ENCODE measurements around the gene TOM1L2.

Gene TOM1L2

DNA sequence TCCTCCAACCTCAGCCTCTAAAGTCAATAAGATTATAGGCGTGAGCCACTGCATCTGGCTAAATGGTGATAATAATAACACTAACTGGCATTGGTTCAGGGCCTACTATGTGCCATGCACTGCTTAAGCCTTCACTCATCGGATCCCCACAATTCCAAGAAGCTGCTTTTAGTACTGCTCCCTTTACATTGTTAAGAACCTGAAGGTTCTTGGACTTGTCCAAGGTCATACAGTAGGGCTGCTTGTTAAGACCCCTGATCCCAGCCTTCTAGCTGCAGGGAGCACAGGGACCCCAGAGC lies 142.0 kb downstream of the TOM1L2 start:
- no peak for DNase-seq

DNA sequence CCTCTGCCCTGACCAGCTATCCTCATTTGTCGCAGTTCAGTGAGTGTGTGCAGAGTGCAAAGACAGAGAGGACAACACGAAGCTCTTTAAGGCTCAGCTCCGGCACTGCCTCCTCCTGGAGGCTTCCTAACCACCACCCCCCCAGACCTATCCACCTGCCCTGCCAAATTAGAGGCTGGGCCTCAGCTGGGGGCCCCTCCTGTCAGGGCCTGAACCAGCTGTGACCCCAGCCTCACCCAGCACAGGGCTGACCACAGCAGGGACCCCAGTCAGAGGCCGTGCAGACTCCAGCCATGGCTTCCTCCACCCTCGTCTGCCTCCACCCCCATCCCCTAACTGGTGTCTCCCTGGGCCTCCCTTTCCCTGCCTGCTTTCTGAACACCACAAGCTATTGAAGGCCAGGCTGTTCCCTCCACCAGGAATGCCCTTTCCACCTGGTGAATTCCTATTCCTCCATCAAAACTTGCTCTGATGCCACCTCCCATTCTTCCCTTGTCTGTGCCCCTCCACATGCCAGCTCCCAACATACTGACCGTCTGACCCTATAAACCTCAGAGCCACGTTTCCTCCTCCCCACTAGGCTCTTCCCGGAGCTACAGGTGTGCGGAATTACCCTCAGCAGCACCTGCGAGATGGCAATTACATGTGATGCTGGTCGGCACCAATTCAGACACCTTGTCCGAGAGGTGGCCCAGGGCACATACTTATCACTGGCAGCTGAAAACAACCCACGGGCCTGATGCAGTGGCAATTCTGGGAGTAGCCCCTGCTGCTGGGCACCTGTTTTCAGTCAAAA lies 144.2 kb downstream of the TOM1L2 start:
- DNase-seq = no peak

DNA sequence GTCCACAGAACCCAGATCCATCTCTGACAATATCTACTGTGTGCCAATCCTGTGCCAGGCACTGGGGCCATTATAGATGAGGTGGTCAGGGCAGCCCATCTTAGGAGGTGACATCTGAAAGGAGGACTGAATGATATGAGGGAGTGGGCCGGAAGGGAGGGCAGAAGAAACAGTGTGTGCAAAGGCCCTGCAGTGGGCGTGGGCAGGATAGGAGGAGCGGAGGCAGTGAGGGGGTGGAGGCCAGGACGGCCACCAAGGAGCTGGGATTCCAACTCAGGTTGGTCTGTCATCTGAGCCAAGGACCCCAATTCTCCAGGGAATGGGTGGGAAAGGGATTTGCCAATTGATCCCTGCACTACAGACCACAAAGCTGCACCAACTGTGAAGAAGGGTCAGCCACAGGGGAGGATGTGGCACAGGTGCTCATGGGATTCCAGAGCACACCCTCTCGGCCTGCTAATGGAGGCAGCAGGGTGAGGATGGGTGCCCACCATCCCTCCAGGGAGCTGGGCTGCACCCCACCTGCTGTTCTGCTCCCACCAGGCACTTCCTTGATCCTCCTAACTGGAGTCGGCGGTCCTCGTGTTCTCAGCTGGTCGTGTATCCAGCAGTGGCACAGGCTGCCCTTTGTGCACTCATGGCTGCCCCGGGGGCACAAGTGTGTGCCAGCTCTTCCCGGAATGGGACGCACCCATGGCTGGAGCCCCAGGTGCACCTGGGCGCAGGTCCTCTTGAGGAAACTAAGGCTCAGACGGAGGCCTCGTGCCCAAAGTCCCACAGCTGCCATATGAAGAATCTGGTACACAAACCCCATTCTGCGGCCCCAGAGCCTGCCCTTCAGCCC lies 145.0 kb downstream of the TOM1L2 start:
- no peak for DNase-seq

DNA sequence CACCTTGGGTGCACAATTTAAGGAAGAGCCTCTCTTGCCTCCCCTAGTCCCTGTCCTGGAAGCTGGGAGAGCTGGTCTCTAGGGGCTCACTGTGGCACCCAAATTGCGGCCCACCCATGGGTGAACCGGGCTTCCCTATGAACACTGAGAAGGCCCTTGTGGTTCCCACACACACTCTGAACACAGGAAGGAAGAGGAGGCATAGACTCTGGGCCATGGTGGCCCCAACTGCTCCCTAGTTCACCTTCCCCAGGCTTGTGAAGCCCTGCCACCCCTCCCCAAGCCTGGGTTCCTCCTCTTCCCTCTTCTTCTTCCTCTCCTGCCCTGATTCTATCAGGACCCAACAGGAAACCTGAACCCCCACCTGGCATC lies 145.9 kb downstream of the TOM1L2 start:
- DNase-seq = no peak

DNA sequence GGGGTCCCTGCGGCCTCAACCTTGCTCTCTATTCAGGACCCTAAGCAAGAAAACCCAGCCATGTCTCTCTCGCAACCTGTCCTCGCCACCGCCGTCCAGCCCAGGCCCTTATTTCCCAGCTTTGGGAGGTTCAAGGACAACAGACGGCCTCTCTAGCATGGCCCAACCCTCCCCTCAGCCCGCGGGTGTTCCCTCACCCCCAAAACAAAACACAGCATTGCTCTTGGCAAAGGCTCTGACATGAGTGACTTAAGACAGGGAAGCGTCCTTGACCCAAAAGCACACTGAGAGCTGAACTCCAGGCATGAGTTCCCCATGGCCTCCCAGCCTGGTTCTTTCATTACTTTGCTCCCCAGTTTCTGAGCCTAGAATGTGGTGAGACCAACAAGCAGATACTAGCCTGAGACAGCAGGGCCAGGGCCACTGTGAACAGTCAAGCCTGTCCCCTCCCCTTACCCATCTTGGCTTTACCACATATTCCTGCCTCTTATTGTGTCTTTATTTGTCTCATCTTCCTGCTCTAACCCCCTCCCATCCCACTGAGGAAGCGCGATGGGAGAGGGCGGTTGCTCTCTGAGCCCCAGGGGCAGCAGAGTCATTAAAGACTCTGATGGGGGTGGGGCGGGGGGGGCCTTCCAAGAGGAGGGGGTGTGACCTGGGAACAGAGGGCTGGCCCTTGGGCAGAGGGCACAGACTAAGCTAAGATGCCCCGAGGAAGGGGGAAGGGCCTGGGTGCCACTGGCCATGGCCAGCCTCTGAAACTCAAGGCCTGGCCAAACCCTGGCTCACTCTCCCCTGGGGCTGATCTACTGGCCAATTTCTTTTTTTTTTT lies 147.2 kb downstream of the TOM1L2 start:
- no peak for DNase-seq

DNA sequence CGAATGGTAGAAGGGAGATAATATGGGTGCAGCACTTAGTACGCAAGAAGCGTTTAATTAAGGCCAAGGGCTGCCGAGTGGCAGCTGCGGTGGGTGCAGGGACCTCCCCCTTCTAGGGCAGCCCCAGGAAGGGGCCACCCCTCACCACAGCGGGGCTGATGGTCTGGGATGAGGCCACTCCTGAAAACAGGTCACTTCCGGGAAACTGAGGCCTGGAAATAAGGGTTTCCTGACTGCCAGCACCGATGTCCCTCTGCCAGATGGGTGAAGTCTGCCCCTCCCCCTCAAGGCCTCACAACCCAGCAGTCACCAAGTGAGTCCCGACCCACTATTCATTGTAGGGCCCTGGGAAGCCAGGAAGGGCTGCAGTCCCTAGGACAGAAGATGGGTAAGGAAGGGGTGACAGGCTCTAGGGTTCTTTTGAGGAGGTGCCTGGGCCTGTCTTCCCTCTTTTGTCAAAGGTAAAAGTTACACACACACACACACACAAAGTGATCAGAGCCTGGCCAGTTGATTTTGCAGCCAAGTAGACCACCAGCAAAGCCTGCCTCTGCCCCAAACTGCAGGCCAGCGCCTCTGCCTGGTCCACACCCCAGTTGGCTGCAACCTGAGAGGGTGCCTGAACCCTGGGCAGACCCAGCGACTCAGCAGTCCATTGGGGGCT lies 147.9 kb downstream of the TOM1L2 start:
- DNase-seq = peak; percentile 52

DNA sequence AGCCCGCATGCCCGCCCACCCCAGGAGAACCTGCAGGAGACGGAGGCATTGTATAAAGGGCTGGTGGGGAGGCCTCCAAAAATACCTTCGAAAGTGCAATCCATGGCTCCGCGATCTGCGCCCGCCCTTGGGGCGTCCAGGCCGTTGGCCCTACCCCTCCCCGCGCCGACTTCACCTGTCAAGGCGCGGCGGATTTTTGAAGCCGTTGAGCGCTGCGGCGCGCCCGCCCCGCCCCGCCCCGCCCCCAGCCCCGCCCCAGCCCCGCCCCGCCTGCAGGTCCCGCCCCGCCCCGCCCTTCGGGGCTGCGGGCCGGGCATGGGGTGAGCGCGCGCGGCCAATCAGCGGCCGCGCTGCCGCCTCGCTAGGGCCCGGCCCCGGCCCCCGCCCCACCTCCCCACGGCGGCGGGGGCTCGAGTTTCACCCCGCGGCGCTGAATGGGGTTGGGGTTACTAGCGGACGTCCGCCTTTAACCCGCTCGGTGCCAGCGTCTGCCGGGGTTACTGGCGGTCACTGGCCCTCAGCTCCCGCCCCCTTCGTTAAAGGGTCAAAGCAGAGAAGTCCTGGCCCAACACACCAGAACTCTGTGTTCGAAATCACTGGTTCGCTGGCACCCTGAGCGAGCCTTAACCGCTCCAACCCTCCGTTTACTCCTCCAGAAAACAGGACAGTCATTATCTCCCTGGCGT lies 148.6 kb downstream of the TOM1L2 start:
- DNase-seq = peak; percentile 80

DNA sequence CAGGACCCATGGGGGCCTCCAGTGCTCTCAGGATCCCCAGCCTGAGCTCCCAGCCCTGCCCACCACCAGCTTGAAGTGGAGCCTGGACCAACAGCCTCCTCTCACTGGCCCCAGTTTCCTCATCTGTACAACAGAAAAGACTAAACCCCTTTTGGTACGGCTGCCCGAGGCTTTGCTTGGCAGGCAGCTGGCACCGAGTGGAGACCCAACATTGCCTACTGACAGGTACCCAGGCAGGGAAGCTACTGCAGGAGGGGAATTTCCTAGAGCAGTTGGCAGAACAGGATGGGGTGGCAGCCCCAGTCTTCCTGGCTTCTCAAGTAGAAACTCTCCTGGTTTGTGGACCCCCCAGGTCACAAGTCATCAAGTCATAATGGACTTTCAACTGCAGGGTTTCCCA lies 149.6 kb downstream of the TOM1L2 start:
- no peak for DNase-seq

DNA sequence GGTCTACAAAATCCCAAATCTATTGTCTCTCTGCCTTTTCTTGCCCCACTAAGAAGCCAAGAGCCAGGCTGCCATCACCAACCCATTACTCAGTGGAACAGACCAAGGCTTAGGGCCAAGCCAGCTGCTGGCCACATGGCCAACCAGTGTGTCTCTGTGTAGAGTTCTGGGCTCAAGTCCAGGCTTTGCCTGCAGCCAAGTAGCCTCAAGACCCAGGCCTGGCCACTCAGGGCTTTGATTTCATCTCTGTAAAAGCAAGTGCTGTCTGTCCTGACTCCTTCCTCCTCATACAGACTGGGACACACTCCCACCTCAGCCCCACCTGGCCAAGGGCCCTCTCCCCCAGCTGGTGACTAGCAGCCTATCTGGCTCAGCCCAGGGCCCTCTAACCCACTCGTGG lies 150.0 kb downstream of the TOM1L2 start:
- no peak for DNase-seq

DNA sequence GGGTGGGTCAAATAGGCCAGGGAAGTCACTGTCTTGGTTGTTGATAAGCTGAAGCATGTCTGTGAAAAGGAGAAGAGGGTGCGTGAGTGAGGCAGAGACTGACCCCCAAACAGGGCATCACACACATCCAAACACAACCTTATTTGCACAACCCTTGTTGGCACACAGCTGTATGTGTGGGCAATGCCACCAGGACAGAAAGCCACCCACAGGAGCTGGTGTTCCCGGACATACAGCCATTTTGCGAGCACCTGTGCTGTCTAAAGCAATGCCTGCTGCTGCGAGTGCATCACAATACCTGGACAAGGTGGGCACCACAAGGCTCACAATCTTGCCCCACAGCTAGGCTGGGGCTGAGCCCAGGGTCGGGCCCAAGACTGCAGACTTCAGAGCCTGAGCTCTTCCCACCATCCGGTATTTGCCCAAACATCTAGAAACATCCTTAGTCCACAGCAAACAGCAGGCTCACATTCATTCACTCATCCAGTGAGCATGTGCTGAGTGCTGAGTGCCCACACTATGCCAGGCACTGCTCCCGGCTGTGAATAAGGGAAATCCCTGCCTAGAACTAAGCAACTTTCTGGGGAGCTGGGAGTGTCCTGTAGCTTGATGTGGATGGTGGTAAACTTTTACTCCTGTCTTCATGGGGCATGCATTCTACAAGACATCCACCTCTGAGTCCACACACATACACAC lies 151.6 kb downstream of the TOM1L2 start:
- DNase-seq = no peak

DNA sequence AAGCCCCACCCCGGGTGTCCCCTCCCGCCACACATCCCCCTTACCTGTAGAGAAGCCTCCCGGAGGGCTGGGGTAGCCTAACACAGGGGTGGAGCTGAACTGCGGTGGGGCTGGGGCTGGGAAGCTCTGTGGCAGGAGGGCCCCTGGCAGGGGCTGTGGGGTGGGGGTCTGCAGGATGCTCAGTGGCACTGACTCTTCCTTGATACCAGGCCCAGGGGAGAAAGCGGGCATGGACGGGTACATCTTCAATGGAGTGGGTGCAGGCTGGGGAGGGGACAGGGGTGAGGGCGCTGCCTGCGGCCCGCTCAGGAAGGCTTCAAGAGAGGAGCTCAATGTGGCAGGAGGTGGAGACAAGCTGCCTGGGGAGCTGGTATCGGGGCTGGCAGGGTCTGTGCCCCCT lies 152.2 kb downstream of the TOM1L2 start:
- DNase-seq = no peak

DNA sequence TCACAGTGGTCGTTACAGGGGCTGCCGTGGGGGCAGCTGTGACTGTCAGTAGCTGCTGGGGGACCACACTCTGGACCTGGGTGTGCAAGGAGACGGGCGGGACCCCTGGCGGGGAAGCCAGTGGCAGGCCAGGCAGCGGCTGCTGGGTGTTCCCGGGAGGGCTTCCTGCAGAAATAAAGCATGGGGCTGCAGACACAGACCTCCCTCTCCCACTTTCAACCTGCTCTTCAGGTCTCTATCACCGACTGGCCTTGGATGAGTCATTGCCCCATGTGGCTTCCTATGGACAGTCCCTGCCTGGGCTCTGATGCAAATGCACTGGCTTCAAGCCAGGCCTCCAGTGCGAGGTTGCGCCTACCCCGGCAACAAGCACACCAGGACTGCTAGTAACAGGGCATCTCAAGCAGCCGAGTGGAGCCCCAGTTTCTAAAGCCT lies 152.6 kb downstream of the TOM1L2 start:
- peak; percentile 90 for DNase-seq

DNA sequence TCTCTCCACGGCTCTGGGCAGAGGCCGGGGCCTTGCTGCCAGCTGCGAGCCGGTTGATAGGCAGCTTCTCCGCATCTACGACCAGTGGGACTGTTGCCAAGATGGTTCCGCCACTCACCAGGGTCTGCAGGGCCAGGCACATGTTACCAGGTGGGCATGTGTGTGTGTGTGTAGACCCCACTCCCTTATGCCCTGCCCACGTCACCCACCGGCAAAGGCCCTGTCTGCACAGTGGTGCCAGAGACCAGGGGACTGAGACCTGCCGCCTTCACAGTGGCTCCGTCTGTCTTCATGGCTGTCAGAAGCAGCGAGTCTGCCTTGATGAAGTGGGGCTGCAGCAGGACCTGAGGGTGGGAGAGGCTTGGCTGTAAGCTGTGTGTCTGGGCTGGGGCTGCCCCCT lies 153.1 kb downstream of the TOM1L2 start:
- DNase-seq = no peak

DNA sequence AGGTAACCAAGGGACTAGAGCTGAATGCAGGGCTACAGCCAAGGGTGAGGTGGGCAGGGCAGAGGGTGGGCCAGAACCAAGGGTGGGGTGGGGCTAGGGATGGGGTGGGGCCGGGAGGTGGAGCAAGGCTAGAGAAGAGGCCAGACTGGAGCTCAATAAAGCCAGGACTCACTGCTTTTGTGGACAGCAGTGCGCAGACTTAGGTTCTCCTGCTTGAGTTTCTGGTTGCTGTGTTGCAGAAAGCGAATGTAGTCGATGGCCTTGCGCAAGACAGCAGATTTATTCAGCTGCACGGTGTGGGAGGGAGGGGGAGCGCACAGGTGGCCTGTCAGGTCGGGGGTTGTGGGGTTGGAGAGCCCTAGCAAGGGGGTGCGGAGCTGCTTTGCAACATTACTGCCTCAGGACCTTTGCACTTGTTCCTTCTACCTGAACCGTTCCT lies 154.1 kb downstream of the TOM1L2 start:
- peak; percentile 54 for DNase-seq

DNA sequence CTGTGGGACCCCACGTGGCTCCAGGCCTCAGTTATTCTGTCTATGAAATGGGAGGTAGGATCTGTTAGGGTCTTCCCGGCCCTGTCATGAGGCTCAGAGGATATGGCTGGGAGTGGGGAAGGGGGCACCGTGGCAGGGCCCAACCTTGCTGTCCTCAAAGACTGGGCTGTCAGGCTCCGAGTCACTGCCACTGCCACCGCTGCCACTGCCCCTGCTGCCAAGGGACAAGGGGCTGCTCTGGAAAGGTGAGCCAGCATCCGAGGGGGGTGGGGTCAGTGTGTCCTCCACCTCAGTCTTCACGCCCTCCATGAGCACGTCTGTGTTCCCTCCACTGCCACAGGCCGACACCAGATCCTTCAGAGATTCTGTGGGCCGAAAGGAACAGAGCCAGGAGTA lies 154.7 kb downstream of the TOM1L2 start:
- no peak for DNase-seq

DNA sequence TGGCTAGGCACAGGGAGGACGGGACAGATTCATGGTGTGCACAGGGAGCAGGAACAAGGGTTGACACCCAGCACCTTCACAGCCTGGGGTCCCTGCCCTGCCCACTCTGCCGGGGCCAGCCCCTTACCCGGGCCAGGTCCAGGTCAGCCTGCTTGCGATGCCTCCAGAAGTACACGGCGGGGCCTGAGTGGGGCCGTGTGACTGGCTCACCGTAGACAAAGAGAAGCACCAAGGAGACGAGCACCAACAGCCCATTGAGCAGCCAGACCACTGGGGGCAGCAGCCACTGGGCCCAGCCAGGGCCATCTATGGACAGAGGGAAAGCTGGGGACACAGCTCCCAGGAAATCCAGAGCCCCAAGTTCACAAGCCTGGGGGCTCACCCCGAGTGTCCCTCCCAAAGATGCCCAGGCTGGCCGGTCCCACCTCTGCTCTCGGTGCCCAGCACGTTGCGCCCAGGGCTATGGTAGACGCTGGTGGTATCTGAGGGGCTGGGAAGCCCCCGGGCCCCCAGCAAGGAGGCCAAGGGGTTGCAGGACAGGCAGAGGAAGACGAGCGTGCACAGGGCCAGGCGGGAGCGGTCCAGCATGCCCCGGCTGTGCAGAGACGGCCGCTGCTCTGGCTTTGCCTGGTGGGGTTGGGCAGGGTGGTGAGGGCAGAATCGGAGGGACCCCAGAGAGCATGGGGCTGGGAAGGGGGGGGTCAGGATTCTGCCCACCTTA lies 155.2 kb downstream of the TOM1L2 start:
- no peak for DNase-seq

DNA sequence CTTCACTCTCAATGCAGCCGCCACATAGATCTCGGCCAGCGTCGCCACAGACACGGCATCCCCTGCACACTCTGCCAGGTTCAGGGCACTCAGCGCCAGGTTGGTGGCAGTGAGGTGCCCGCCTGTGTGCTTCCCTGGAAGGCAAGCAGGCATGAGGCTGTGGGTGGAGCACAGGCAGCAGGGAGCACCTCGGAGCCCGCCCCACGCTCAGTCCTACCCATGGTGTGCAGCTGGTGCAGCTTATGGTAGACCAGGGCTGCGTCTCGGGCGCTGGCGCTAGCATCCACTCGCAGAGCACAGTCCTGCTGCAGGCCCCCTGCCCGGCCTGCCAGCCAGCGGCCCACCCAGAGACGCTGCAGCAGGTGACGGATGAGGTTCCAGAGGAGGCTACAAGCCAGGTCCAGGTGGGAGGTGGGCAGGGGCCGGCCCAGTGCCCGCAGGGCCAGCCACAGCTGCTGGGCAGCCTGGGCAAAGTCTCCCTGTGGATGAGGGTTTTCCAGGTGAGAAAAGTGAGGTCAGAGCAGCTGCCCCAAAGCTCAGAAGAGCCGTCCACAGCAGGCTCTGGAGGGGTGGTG lies 155.9 kb downstream of the TOM1L2 start:
- no peak for DNase-seq

DNA sequence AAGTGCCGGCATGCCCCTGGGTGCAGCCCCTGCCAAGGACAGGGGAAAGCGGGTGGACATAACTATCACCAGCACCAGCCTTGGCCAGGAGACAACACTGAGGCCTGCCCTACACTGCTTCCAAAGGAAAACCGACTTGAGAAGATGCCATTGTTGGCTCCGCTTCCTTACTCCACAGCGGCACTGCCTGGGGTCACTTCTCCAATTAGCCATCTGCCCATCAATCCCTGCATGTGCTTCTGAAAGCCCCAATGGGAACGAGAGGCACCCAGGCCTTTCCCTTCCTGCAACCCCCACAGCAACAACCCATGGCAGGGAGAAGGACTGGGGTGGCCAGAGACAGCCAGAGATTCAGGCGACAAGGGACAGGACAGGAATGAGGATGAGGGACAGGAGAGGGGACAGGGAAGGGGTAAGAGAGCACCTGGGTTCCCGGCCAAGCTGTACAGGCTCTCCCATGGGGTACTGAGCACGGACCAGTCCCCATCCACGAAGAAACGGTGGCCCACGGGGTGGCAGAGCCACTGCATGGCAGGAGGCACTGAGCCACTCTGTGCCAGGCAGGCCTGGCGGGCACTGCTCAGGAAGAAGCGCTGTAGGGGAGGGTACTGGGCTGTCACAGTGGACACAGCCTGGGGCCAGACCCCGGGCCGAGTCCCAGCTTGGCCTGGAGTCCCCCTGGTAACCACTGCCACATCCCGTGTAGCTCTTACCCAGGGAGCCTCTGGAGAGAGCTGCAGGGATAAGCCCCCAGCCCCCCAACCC lies 156.6 kb downstream of the TOM1L2 start:
- no peak for DNase-seq

DNA sequence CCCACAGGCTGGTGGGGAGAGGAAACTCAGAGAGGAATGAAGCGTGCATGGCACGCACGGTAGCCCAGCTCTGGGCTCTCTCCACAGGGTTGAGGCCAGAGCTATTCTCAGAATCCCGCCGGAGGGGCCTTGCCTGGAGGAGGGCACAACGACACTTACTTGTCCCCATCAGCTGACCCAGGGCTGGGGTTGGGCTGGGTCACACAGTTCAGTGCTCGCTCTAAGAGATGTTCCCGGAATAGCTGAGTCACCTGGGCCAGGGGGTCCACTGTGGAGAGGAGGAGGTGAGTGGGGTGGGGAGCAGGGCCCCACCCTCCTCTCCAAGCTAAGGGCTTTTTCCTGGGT lies 157.2 kb downstream of the TOM1L2 start:
- DNase-seq = no peak

Measured in stimulated activated CD4-positive, alpha-beta T cell treated with anti-CD3 and anti-CD28 coated beads, Interleukin-15, amount 100 ng/mL, for 24 hours (primary cell).